Gastroesophageal sphincter (tissue), 4 donors: ENCODE results near the gene GYS1. TPM values are rescaled to one million over a fixed set of nuclear protein-coding genes. Genes with fewer than 3 reads are reported as not detected.

ENCODE experiments used
- ATAC-seq: fragments of 150-250 bp; one replicate; pipeline ENCODE4 v1.9.1; 2016; ENCODE audit warnings: mild to moderate bottlenecking, moderate library complexity
- H3K27ac ChIP-seq, 4 donors: fragments of 200-600 bp; sonication (generic) in 3 of 4; 1 replicate in 3 of 4; 2 replicates in 1 of 4; pipeline ENCODE4 v1.5.1; 2016 to 2019
- H3K27me3 ChIP-seq: fragments of 200-600 bp; sonication (generic); one replicate; pipeline ENCODE4 v1.5.1; 2019
- H3K36me3 ChIP-seq, 2 donors: fragments of 200-600 bp; sonication (generic); one replicate each; pipeline ENCODE4 v1.5.1; 2019; ENCODE audit warnings: control low read depth in 1 of 2
- H3K4me1 ChIP-seq, 3 donors: fragments of 200-600 bp; sonication (generic); 1 replicate in 2 of 3; 2 replicates in 1 of 3; pipeline ENCODE4 v1.5.1; 2016 to 2019; ENCODE audit warnings: control low read depth in 2 of 3
- H3K4me3 ChIP-seq, 2 donors: fragments of 200-600 bp; sonication (generic); one replicate each; pipeline ENCODE4 v1.5.1; 2019; ENCODE audit warnings: mild to moderate bottlenecking in 1 of 2, moderate library complexity in 1 of 2
- H3K9me3 ChIP-seq, 3 donors: fragments of 200-600 bp; sonication (generic); one replicate each; pipeline ENCODE4 v1.5.1; 2017 to 2019; ENCODE audit warnings: control low read depth in 2 of 3
- EP300 ChIP-seq: sonication (generic); formaldehyde crosslinking; IDR thresholded peaks from one replicate; pipeline ENCODE4 v1.6.1; 2017; ENCODE audit warnings: antibody characterized with exemption, mild to moderate bottlenecking
- POLR2A ChIP-seq, 2 donors: fragments of 450-650 bp; IDR thresholded peaks; one replicate each; pipeline ENCODE4 v1.6.1; 2017; ENCODE audit warnings: antibody characterized with exemption in 2 of 2, mild to moderate bottlenecking in 2 of 2, moderate library complexity in 1 of 2
- POLR2AphosphoS5 ChIP-seq: sonication (generic); formaldehyde crosslinking; IDR thresholded peaks from one replicate; pipeline ENCODE4 v1.6.1; 2017; ENCODE audit warnings: antibody characterized with exemption
- WGBS, 2 donors: methylation state at CpG; one replicate each; pipeline ENCODE4 v1.1.5; 2018; ENCODE audit warnings: low coverage in 1 of 2; 5-methylcytosine and 5-hydroxymethylcytosine counted together
- total RNA-seq, 4 donors: library from RNA; depleted of rRNA; stranded (reverse); fragments of >200 nt; gene quantifications; one replicate each; pipeline ENCODE4 v1.1.0, GENCODE V29; 2016
- TF ChIP-seq, protein P1 (sequence below), 4 experiments: fragments of 200-600 bp in 2 of 4; fragments of 450-650 bp in 2 of 4; sonication (generic) in 1 of 4; IDR thresholded peaks; one replicate each; pipeline ENCODE4 v1.5.1; 2017 to 2019; ENCODE audit warnings: antibody characterized with exemption in 4 of 4, mild to moderate bottlenecking in 2 of 4, moderate library complexity in 2 of 4

The GYS1 gene
- total RNA-seq, 4 donors from 2014 or later: 22.1 to 44.4 (median 38.5) TPM

DNA sequence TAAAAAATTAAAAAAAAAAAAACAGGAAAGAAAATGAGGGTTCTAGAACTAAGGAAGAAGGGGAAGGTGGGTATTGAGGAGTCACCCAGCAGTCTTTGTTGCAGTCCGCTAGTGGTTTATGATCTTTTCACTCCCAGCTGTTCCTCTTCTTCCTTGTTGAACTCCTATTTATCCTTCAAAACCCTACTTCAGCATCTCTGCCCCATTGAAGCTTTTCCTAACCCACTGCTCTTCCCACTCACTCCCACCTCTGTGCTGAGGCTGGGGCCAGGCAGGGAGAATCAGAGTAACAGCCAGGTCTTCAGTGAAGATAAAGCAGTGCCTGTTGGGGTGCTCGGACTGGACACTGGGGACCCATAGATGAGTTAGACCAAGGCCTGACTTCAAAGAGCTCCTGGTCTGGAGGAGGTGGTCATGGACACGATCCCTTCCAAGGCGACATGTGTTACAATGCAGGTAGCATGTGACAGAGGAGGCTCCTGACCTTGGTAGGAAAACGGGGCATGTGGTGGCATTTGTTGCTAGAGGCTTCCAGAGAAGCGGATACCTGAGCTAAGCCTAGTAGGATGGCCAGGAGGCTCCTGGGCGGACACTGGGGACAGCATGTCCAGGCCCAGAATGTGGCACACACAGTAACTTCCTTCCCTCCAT lies 12.0 kb upstream of the GYS1 start:
- H3K9me3 ChIP-seq: no peaks in the 10 kb centered on the region
- WGBS, 2 donors: 100% methylated on average over 3 of the region's 7 CpGs
- no peak overlapping the region for H3K27ac ChIP-seq
- H3K4me3 ChIP-seq: no peak overlapping the region
- TF ChIP-seq POLR2AphosphoS5 (no peak), EP300 (no peak)
- no peaks in the 10 kb centered on the region for H3K4me1 ChIP-seq
- no peaks in the 10 kb centered on the region for H3K27me3 ChIP-seq
- peaks cover 0 to 90% of the 10 kb centered on the region in 2 donors for H3K36me3 ChIP-seq
- ATAC-seq: no peak

DNA sequence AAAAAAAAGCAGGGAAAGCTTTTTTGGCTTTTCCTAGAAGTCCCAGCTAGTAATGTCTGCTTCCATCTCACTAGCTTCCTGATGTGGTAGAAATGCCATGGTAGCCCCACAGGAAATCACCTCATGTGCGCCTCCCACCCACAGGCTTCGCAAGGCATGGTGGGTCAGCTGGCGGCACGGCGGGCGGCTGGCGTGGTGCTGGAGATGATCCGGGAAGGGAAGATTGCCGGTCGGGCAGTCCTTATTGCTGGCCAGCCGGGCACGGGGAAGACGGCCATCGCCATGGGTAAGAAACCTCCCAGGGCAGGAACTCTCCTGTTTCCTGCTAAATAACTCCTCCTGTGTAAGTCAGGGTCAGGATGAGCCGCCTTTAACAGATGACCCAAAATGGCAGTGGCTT lies 11.0 kb upstream of the GYS1 start:
- 94% methylated on average over 8 of the region's 15 CpGs; no CpG with 5 or more reads in 1 of the 2 donors for WGBS, 2 donors
- Histone ChIP-seq H3K4me1 (no peaks in the 10 kb centered on the region), H3K9me3 (no peaks in the 10 kb centered on the region), H3K36me3 (peaks cover 0 to 83% of the 10 kb centered on the region in 2 donors), H3K27ac (no peak overlapping the region), H3K4me3 (no peak overlapping the region), H3K27me3 (no peaks in the 10 kb centered on the region)
- ATAC-seq: no peak
- TF ChIP-seq POLR2AphosphoS5 (no peak), POLR2A (IDR thresholded peaks at IDR 0.05) (no peak), EP300 (no peak)
- TF ChIP-seq, protein P1, sequence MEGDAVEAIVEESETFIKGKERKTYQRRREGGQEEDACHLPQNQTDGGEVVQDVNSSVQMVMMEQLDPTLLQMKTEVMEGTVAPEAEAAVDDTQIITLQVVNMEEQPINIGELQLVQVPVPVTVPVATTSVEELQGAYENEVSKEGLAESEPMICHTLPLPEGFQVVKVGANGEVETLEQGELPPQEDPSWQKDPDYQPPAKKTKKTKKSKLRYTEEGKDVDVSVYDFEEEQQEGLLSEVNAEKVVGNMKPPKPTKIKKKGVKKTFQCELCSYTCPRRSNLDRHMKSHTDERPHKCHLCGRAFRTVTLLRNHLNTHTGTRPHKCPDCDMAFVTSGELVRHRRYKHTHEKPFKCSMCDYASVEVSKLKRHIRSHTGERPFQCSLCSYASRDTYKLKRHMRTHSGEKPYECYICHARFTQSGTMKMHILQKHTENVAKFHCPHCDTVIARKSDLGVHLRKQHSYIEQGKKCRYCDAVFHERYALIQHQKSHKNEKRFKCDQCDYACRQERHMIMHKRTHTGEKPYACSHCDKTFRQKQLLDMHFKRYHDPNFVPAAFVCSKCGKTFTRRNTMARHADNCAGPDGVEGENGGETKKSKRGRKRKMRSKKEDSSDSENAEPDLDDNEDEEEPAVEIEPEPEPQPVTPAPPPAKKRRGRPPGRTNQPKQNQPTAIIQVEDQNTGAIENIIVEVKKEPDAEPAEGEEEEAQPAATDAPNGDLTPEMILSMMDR (IDR thresholded peaks at IDR 0.05): no peak

DNA sequence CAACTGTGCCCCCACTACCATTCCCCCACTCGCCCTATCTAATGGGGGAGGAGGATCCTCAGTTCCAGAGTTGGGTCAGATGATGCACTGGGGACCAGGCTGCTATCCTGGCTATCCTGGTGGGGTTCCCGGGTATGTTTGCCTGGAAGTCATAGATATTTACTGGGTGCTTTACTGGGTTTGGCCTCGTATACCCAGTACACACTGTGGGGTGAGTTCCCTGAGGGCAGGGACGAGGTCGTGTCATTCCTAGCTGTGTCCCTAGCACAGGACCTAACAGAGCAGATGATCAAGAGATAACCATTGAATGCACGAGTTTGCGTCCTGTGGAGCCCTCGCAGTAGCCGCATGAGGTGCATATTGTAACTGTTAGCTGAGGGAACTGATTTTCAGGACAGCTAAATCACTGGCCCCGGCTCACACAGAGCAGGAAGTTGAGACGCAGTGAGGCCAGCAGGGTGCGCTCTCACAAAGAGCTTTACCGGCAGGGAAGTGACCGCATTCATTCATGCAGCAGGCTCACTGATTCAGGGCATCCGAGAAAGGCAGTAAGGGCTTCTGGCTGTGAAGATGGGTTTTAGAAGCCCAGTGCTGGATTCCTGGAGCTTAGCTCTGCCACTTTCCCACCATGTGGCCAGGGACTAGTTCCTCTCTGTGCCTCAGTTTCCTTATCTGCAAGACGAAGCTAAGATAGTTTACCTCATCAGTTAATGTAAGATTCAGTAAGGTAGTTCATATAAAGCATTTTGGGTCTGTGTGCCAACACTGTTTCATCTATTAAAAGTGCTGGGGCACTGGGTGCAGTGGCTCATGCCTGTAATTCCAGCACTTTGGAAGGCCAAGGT lies 6.6 kb upstream of the GYS1 start:
- TF ChIP-seq EP300 (no peak), POLR2A (IDR thresholded peaks at IDR 0.05) (no peak), POLR2AphosphoS5 (no peak)
- TF ChIP-seq, protein P1 (IDR thresholded peaks at IDR 0.05): peak in 3 of 4 experiments; percentile 38 to 61 (median 43)
- no peaks in the 10 kb centered on the region for H3K9me3 ChIP-seq
- no peak overlapping the region for H3K27ac ChIP-seq
- H3K27me3 ChIP-seq: no peaks in the 10 kb centered on the region
- no peak overlapping the region for H3K4me3 ChIP-seq
- peaks cover 0 to 42% of the 10 kb centered on the region in 2 donors for H3K36me3 ChIP-seq
- 40 to 53% methylated on average over 3 to 9 of the region's 16 CpGs for WGBS, 2 donors
- no peak for ATAC-seq
- peaks cover 0 to 10% (median 2%) of the 10 kb centered on the region in 3 donors for H3K4me1 ChIP-seq

DNA sequence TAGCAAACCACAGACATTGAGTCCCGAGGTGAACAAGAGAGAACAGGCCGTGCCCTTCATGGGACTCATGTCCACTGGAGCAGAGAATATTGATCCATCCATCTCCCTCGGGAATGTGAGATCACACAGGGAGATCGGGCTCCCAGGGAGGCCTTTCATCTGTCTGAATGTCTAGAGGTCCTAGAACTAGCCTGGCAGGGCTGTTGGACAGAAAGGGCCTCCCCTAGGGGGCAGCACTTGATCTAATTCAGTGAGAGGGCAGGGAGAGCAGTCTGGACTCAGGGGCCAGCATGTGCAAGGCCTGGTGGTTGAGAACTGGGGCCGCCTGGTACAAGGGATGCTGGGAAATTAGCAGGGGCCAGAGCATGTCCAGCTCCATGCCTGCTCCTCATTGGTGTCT lies 4.9 kb upstream of the GYS1 start:
- peaks cover 0 to 25% of the 10 kb centered on the region in 2 donors for H3K36me3 ChIP-seq
- H3K27ac ChIP-seq: no peak overlapping the region
- no peak overlapping the region for H3K4me3 ChIP-seq
- WGBS, 2 donors: no CpG with 5 or more reads among the region's 5 CpGs
- H3K9me3 ChIP-seq: no peaks in the 10 kb centered on the region
- no peak for TF ChIP-seq POLR2AphosphoS5
- TF ChIP-seq, protein P1 (IDR thresholded peaks at IDR 0.05): no peak
- TF ChIP-seq POLR2A (IDR thresholded peaks at IDR 0.05): no peak
- no peak for TF ChIP-seq EP300
- no peak for ATAC-seq
- H3K27me3 ChIP-seq: no peaks in the 10 kb centered on the region
- H3K4me1 ChIP-seq: peaks cover 0 to 19% (median 9%) of the 10 kb centered on the region in 3 donors

DNA sequence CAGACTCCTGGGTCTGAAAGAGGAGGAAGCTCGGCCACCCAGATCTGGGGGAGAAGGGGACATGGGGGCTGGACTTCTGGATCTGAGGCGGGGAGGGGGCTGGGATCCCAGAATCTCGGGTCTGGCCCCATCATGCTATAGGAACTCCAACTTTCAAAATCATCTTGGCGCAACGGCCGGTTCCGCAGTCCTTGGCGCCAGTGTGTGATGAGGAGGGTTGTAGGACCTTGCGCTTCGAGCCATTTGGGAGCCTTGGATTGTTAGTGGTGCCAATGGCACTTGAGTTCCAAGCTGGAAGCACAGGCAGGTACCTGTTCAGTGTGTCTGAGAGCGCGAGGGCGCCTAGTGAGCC lies 902 bp upstream of the GYS1 start:
- Histone ChIP-seq H3K27me3 (no peaks in the 10 kb centered on the region), H3K36me3 (peaks cover 0 to 19% of the 10 kb centered on the region in 2 donors), H3K4me3 (peak overlapping the region; percentile 31 to 66), H3K4me1 (peaks cover 0 to 46% (median 29%) of the 10 kb centered on the region in 3 donors), H3K27ac (peak overlapping the region; percentile 63 to 95 (median 94)), H3K9me3 (no peaks in the 10 kb centered on the region)
- WGBS, 2 donors: 0% methylated on average over 10 to 11 of the region's 13 CpGs
- TF ChIP-seq POLR2A (IDR thresholded peaks at IDR 0.05) (no peak), EP300 (no peak), POLR2AphosphoS5 (no peak)
- TF ChIP-seq, protein P1 (IDR thresholded peaks at IDR 0.05): no peak
- ATAC-seq: no peak
